Kidney (tissue), 14 donors: ENCODE measurements around the gene C19orf47. TPM values are rescaled to one million over a fixed set of nuclear protein-coding genes. Genes with fewer than 3 reads are reported as not detected.

Source experiments
- DNase-seq, 5 donors: peaks; one replicate each; pipeline ENCODE4 v3.0.0-alpha.2; 2013 to 2020
- FAIRE-seq: peaks from 2 replicates; lab custom pipeline; 2012; peaks lifted over from hg19 to GRCh38; lab: Jason Lieb, UNC
- H3K27ac ChIP-seq, 2 donors: one replicate each; pipeline ENCODE4 v1.7.0; 2013; ENCODE audit warnings: low read depth in 2 of 2, low read length in 2 of 2, inconsistent platforms in 1 of 2
- H3K27me3 ChIP-seq: one replicate; pipeline ENCODE4 v1.7.1; 2013; ENCODE audit warnings: low read length, inconsistent platforms; ENCODE audit not compliant: control insufficient read depth, insufficient read depth
- H3K36me3 ChIP-seq, 3 donors: one replicate each; pipeline versions ENCODE4 v1.7.0 to v1.7.1; 2013; ENCODE audit warnings: low read length in 3 of 3, control low read depth in 1 of 3, inconsistent platforms in 1 of 3; ENCODE audit not compliant: insufficient read depth in 3 of 3, control insufficient read depth in 2 of 3
- H3K4me1 ChIP-seq, 3 donors: one replicate each; pipeline versions ENCODE4 v1.7.0 to v1.7.1; 2013; ENCODE audit warnings: low read length in 3 of 3, inconsistent platforms in 1 of 3, low read depth in 1 of 3; ENCODE audit not compliant: control insufficient read depth in 2 of 3, insufficient read depth in 2 of 3
- H3K4me3 ChIP-seq, 3 donors: one replicate each; pipeline versions ENCODE4 v1.7.0 to v1.8.1; 2013; ENCODE audit warnings: low read length in 3 of 3, control low read depth in 1 of 3, inconsistent platforms in 1 of 3
- H3K9ac ChIP-seq, 3 donors: one replicate each; pipeline versions ENCODE4 v1.7.0 to v1.7.1; 2013; ENCODE audit warnings: low read length in 3 of 3, control low read depth in 1 of 3, inconsistent platforms in 1 of 3
- H3K9me3 ChIP-seq, 3 donors: one replicate each; pipeline versions ENCODE4 v1.7.0 to v1.7.1; 2013; ENCODE audit warnings: low read length in 3 of 3, control low read depth in 1 of 3, inconsistent platforms in 1 of 3; ENCODE audit not compliant: control insufficient read depth in 2 of 3, insufficient read depth in 1 of 3
- CTCF ChIP-seq: IDR thresholded peaks from 3 replicates; pipeline ENCODE4 v1.5.1; 2012; ENCODE audit warnings: mild to moderate bottlenecking, moderate library complexity, borderline replicate concordance; ENCODE audit not compliant: insufficient read depth; ENCODE audit errors: extremely low read depth
- intact Hi-C: fragments of 100-400 bp; cut with DNase I; formaldehyde crosslinking; loops from one replicate; pipeline ENCODE4 v1.11.1; 2022
- polyA plus RNA-seq: library from polyadenylated mRNA; stranded (reverse); fragments of 350-450 nt; fragmentation: Illumina TruSeq; extraction: RNeasy Lipid Tissue Mini Kit (QIAGEN cat#74804); gene quantifications from one replicate; pipeline ENCODE4 v1.2.3, GENCODE V29; 2014; ENCODE audit warnings: low read depth, low replicate concordance; ENCODE audit not compliant: insufficient read depth
- total RNA-seq: library from RNA; stranded (reverse); fragmentation: NEBNext Ultra II Directional; extraction: Animal tissue kit (Norgen Biotek cat#: 25700); gene quantifications from one replicate; pipeline ENCODE4 v1.2.1, GENCODE V29; 2021
- donor health status: control.
- donor health status: control.
- donor health status: control.
- donor health status: control.
- donor health status: control.
- donor health status: DM: yes; HTN: yes; CAD: no.
- donor health status: Normal renal cell carcinoma (clear cell type).

The C19orf47 gene
- total and polyA plus RNA-seq, 2 donors from 2014 or later = 12.9 to 13.0 TPM

- no peak for FAIRE-seq
- Histone ChIP-seq H3K27ac (no peak overlapping the region), H3K27me3 (no peaks in the 10 kb centered on the region), H3K9me3 (no peaks in the 10 kb centered on the region), H3K9ac (no peak overlapping the region), H3K4me3 (no peak overlapping the region), H3K4me1 (no peaks in the 10 kb centered on the region), H3K36me3 (peaks cover 2 to 5% (median 5%) of the 10 kb centered on the region in 3 donors)
- no peak for TF ChIP-seq CTCF
- no peak for DNase-seq
- intact Hi-C loops = no loop called here
Observed at GRCh38 chr19:40339018-40339728, 9.0 kb downstream of the C19orf47 start.

GRCh38 chr19:40337594-40337993, 10.6 kb downstream of the C19orf47 start:
- intact Hi-C loops = no loop called here
- H3K9me3 ChIP-seq = no peaks in the 10 kb centered on the region
- H3K9ac ChIP-seq = no peak overlapping the region
- FAIRE-seq = no peak
- H3K27ac ChIP-seq = no peak overlapping the region
- DNase-seq = peak in 1 of 5 donors; percentile 45
- TF ChIP-seq CTCF = no peak
- peaks cover 2 to 6% (median 5%) of the 10 kb centered on the region in 3 donors for H3K36me3 ChIP-seq
- H3K4me1 ChIP-seq = no peaks in the 10 kb centered on the region
- H3K27me3 ChIP-seq = no peaks in the 10 kb centered on the region
- H3K4me3 ChIP-seq = no peak overlapping the region

GRCh38 chr19:40337107-40337506, 11.1 kb downstream of the C19orf47 start:
- no peaks in the 10 kb centered on the region for H3K27me3 ChIP-seq
- DNase-seq (no peak), FAIRE-seq (no peak)
- no peak overlapping the region for H3K9ac ChIP-seq
- no peaks in the 10 kb centered on the region for H3K9me3 ChIP-seq
- no peak for TF ChIP-seq CTCF
- no peak overlapping the region for H3K27ac ChIP-seq
- H3K4me3 ChIP-seq = no peak overlapping the region
- H3K4me1 ChIP-seq = no peaks in the 10 kb centered on the region
- intact Hi-C loops = no loop called here
- H3K36me3 ChIP-seq = peaks cover 2 to 7% (median 6%) of the 10 kb centered on the region in 3 donors

DNA sequence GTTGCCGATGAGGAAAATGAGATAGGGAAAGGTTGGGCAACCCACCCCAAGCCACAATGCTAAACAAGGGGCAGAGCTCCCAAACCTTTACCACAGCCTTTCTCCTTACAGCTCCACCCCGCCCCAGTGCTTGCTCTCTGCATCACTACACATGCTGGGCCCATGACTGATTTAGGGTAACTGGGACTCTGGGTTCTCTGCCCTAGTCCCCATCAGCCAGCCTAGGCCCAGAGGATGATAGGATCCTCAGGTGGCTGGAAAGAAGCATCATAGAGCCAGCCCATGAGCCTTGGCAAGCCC, 11.6 kb downstream of the C19orf47 start:
- H3K36me3 ChIP-seq = peaks cover 2 to 8% (median 6%) of the 10 kb centered on the region in 3 donors
- no peak overlapping the region for H3K4me3 ChIP-seq
- no peak for FAIRE-seq
- H3K9me3 ChIP-seq = no peaks in the 10 kb centered on the region
- no peak for TF ChIP-seq CTCF
- intact Hi-C loops = no loop called here
- H3K27me3 ChIP-seq = no peaks in the 10 kb centered on the region
- DNase-seq = peak in 1 of 5 donors; percentile 4
- no peaks in the 10 kb centered on the region for H3K4me1 ChIP-seq
- no peak overlapping the region for H3K9ac ChIP-seq
- no peak overlapping the region for H3K27ac ChIP-seq
